ENCODE results near the gene GDPD5.

GDPD5 gene

DNA sequence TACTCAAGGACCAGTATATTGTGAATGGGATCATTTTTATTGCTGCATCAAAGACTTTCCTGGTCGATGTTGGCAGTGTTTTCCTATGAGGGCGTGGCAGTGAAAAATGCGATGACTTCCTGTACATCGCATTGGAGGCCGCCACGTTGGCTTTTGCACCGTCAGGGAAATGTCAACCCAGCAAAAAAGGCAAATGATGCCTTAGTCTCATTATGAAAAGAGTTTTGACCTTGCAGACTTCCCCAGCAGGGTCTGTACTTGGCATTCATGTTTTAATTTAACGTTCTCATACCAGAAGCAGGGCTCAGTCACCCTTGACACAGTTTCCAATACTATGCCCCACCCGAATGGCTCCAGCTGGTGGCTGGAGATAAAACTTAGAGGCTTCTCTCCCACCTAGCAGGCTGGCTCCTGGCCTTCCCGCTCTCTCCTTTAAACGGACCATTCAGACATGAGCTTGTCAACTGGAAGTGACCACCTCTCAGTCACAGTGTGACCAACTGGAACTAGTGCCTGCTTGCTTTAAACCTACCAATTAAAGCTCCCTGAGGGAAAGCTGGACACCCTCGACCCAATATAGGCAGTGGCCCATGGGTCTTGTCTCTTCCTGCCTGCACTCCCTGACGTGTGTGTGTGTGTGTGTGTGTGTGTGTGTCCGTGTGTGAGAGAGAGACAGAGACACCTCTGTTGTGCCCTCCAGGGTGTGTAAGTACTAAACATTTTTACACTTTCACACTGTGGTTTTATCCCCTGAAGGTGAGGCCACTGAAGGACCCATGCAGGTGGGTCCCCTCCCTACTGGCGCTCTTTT lies 8.7 kb upstream of the GDPD5 start:
- no peak for DNase-seq

DNA sequence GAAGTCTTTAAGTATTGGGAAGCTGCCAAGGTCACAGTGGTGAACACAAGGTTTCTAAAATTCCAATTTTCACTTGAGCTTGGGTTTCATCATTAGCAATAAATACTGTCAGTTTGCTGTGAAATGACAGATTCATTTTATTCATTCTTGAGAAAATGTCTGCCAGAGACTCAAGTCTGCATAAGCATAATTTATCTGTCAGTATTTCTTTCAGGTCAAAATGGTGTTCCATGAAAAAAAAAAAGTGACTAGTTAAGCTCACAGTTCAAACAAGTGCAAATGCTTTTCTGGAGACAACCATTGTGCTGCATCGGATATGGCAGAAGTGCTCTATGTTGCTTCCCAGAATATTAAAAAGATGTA lies 8.1 kb upstream of the GDPD5 start:
- DNase-seq, result no peak

DNA sequence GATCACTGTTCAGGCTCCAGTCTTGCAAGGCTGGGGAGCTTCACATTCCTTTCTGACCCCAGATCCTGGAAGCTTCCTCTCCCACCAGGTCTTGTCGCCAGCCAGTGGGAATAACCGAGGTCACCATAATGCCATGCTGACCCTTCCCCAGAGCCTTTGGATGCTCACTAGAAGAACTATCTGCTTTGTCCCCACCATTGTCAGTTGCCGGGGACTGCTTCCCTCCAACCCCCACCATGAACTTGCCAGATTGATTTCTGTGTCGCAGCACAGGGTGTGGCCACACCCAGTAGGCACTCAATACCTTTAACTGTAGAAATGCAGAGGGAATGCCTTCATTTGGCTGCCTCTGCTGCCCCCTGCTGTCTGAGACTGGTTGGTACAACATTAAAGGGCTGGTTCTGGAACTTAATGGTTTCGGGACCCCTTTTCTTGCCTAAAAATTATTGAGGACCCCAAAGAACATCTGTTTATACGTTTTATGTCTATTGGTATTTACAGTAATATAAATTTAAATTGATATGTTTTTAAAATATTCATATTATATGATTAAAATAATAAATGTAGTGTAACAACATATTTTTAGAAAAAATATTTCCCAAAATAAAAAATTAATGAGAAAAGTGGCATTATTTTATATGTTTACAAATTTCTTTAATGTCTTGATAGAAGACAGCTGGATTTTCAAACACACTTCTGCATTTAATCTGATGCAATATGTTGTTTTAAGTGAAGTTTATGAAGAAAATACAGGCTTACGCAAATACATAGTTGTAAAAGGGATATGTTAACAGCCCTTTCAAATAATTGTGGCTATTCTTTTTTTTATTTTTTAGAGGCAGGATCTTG lies 6.7 kb upstream of the GDPD5 start:
- DNase-seq, result peak; percentile 34

DNA sequence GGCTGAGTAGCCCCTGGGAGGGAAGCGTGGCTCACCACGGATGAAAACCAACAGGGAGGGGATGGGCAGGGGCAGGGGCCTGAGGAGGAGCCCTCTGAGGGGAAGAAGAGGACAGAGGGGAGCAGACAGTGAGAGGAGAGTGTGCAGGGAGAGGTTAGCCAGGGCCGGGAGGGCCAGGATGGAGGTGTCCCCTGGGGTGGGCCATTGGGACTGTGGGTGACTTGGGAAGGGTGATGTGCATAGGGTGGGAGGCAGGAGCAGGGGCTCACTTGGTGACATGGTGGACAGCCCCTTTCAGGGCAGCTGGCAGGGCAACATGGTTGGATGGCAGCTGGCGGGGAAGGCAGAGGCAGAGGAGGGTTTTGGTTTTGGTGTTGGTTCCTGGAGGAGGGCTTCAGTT lies 5.6 kb upstream of the GDPD5 start:
- no peak for DNase-seq

DNA sequence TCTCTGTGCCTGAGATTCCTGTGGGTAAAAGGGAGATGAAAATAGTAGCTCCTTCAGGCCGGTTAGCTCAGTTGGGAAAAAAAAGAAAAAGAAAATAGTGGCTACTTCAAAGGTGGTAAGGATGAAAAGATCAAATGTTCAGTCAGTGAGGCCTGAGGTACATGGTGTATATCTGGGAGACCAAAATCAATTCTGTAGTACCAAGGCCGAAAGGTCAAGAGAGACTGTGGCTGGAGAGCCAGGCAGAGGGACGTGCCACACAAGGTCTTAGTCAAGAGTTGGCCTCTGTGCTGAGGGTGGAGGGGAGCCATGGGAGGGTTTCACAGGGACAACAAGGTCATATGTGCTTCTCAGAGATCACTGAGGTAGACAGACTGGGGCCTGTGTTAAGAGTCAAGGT lies 4.8 kb upstream of the GDPD5 start:
- no peak for DNase-seq

DNA sequence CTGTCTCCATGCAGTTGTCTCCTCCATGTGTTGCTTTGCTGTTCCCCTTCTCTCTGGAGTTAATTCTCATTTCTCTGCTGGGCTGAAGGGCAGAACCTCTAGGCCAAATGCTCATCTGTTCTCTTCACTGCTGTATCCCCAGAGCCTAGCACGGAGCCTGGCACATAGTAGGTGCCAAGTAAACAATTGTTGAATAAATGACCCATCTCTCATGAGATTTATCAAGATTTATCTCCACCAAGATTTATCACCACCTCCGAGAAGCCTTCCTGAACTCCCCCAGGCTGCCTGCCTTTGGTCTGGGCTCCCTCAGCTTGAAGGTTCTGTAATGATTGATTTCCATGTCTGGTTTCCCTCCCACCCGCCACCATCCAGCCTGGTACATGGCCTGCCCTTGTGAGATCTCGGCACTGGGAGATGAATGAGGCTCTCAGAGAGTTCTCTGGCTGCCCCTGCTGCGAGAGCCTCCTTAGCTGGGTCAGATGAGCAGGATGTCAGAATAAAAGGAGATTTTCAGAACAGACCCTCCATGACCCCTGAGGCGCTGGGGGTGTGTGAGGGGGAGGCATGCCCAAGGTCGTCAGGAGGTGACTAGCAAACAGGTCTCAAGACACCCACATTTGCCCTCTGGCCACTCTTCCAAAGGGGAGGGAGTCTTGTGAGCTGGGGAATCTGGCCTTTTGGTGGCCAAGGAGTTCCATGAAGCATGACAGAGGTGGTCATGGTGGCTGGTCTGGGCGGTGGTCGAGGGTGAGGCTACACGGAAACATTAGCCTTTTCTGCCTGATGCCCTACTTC lies 2.4 kb upstream of the GDPD5 start:
- no peak for DNase-seq

DNA sequence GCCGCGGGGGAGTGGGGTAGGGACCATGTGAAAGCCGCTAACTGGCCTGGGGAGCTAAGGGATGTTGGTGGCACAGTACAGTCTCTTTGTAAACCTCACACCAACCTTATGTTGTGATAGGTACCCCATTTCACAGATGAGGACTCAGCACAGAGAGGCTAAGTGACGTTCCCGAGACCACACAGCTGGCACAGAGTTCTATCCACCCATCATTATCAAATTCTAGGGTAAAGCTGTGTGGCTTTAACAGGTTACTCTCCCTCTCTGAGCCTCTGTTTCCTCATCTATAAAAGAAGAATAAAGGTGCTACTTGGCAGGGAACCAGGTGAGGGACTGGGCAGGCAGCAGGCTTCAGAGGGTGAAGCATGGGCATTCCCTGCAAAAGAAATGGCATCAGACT lies 1.4 kb upstream of the GDPD5 start:
- DNase-seq, result no peak

DNA sequence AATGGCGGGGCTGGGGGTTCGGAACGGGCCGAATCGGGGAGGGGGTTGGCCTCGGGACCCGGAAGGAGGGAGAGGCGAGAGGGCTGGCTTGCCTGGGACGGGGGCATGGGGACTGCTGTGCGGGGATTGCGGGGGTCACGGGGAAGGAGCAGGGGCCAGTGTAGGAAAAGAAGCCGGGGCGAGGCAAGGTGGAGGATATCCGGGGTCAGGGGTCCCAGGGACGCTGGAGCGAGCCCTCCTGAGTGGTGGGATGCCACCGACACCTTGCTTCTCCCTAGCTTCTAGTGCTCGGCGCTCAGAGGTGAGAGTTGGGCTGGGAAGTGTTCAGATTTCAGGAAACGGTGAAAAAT lies 426 bp upstream of the GDPD5 start:
- DNase-seq, result no peak

DNA sequence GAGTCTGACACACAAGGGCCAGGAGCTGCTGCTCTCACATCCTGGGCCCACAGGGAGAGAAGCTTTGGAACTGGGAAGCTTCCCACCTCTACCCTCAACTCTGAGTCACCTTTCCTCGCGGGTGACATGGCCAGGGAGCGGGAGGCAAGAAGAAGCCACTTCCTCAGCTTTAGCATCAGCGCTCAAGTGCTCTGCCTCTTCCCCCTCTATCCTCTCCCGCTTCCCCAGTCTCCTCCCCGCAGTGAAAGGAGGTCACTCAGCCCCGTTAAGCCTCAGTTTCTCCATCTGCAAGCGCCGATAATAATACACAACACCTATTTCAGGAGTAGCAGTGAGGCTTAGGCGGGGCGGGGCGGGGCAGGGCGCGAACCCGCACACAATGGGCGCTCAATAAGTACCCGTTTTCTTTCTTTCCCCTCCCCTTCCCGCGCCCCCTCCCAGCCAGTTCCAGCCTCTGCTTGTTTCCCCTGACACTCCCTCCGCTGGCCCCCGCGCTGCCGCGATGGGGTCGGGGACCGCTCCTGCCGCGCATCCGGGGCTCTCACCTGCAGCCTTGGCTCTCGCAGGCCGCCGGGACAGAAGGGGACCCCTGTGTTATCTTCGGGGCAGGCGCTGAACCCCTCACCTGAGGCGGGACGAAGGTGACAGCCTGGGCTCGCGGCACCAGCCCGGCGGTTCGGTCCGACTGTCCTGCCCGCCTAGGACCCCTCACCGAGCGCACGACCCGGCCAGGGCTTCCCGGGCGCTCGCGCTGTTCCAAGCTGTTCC lies 892 bp downstream of the GDPD5 start:
- no peak for DNase-seq

DNA sequence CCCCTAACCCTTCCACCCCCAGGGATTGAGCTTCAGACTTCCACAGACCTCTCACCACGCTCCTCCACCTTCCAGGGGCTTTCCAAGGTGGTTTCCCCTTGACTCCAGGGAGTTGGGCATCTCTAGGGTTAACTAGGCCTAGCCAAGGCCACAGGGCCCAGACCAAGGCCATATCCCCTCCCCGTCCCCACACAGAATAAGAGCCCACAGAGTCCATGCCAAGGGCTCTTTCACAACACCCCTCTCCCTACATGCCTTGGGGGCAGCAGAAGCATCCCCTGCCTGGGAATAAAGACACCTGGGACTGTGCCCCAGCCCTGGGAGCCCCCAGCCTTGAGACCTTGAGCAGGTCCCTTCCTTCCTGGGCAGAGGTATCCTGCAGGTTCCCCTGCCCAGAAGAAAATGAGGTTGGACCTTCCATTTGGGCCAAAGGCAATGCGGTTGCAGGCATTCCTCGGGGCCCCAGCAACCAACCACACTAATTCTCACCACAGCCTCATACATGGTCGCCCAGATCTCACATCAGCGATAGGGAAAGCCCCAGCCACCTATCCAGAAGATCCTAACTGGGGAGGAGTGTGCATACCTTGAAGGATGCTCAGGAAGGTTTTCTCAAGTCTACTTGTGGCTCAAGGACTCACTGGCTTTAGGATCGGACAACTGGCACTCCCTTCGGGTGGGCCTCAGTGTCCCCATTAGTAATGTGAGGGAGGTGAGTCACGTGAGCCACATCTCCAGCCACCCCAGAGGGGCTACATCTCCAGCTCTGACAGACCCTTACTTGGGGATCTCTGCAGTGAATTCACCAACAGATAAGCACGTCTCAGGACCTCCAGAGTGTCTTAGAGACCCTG lies 1.7 kb downstream of the GDPD5 start:
- DNase-seq, result no peak

DNA sequence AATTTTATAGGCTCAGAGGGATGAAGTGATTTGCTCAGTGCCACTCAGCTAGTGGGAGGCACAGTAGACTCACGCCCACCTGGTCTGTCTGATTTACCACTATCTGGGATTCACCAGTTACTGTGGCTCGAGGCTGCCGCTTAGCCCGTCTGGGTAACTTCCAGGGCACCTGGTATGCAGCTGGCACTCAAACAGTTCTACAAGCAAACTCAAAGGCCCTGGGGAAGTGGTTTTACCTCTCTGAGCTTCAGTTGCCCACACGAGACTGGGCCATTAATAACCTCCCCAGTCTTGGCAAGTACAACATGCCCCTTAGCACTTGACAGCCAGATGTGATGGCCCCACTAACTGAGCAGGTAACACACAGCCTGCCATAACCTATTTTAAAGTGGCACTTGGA lies 2.6 kb downstream of the GDPD5 start:
- DNase-seq, result no peak

DNA sequence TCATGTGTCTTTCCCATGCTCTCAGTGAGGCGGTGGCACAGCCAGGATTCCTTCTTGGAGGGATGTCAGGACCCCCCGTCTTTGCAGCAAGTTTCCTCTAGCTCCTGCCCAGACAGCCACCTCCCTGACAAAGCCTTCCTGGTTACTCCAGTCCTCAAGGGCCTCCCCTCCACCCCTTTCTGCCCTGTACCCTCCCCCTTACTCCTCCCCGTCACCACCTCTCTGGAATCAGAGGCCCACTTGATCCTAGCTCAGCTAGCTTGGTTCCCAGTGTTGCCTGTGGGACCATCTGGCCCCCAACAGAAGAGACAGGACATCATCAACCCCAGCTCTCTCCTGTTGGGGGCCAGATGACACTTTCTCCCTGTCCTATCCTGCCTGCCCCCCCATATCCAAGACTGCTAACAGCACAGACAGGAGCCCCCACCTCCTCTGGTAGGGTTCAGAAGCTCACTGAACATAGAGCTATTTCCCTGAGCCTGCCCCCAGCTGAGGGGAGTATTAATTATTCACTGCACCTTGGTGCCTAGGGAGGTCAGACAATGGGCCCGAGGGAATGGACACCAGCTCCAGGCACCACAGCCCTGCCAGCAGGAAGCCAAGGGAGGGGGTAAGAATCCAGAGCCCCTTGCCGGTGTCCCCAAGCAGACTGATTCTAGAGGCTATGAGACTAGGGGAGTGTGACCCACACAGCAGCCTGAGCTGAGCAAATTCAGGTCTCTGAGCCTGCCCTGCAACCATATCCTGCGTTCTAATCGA lies 3.3 kb downstream of the GDPD5 start:
- DNase-seq, result no peak

DNA sequence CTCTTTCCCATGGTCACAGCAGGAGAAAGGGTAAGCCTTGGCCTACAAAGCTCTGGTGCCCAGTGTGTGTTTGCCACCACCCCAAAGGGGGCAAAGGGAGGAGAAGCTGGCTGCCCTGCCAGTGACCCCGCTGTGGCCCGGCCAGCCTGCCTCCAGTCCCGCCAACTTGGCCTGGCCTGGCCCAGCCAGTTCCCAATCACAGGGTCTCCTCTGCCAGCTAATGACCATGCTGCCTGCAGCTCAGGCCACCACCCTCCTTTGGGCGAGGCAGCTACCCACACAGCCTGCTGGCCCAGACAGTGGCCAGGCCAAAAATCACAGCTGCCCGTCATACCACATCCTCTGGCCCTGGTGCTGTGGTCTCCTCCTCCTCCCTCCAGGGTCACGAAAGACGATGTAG lies 5.1 kb downstream of the GDPD5 start:
- no peak for DNase-seq

DNA sequence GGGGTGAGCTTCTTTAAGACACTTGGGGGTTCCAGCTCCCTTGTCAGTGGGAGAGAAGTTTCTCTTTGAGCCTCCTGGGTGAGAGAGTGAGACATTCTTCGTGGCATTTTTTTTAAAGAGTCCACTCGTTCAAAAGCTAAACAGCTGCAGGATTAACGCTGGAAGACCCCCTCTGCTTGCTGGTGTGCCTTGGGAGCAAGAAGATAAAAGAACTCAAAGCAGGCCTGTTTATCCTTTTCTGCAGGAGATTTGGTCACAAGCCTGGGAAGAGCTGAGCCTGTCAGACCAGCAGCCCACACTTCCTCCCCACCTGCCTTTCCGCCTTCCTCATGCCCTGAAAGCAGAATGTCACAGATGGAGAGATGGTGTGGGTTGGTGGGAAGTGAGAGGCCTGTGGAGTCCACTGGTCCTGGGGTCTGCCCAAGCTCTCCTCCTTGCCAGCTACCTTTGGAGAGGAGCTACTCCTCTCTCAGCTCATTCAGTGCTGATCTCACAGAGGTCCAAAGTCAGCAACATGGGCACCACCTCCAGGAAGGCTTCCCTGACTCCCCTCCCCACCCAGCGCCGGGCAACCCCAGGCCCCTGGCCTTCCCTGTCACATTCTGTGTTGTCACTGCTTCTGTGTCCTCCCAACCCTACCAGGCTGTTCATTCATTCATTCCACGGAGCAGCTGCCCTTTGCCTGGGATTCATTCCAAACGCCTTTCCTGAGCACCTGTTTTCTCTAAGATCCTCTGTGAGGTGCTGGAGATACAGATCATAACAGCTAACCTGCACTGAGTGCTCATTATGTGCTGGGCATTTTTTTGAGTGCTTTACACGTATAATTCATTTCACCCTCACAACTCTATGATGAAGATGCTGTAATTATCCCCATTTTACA lies 6.7 kb downstream of the GDPD5 start:
- DNase-seq, result no peak

DNA sequence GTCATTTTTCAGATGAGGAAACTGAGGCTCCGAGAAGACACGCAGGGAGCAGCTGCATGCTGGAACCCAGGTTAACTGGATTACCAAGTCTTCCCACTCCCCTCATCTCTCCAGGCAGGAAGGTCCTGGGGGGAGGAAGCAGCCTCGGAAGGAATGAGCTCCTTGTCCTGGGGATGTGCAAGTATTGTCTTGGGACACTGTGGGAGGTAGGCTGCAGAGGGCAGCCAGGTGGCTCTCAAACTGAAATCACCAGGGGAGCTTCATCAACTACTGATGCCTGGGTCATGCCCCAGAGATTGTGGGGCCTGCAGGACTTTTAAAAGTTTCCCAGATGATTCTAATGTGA lies 7.6 kb downstream of the GDPD5 start:
- no peak for DNase-seq

DNA sequence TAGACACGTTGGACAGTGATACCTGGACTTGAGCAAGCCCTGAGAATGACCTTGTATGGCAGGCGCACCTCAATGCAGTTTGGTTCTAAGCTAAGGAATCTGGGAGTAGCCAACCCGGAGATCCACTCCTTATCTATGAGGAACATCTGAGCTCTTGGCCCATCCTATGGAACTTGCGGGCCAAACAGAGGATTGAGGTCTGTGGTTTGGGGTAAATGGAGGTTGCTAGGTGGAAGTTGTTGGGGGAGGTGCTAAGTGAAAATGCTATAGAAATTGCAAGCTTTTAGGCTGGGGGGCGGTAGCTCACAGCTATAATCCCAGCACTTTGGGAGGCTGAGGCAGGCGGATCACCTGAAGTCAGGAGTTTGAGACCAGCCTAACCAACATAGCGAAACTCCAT lies 8.9 kb downstream of the GDPD5 start:
- no peak for DNase-seq

DNA sequence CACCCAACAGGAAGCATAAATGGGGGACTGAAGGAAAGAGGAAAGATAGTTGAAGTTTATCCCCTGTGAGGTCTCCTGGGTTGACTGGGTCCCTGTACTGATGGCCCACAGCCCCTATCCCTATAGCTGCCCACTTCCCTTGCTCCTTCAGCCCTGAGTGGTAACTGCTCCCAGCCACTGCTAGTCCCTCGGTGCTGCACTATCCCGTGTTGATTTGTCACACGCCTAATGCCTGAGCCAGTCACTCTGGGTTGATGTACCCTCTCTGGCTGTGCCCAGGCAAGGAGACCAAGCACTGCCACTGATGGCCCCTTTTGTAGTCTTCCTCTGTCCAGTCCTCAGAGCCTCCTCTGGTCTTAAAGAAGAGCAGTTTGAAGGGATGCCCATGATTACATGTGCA lies 9.6 kb downstream of the GDPD5 start:
- DNase-seq, result no peak

DNA sequence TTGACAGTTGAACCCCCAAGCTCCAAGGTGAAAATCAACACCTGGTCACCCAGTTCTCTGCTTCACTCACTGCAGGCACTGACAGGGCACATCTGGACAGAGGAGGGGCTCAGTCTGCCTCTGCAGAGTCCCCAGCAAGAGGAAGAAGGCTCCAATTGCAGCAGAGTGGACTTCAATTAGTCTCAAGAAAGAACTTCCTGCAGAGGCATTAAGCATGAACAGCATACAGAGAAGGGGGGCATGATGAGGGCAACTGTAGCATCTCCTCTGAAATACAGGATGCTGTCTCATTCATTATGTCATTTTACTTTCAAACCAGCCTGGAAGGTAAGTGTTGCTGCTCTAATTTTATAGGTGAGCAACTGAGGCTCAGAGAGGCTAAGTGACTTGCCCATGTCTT lies 11.1 kb downstream of the GDPD5 start:
- DNase-seq, result no peak

DNA sequence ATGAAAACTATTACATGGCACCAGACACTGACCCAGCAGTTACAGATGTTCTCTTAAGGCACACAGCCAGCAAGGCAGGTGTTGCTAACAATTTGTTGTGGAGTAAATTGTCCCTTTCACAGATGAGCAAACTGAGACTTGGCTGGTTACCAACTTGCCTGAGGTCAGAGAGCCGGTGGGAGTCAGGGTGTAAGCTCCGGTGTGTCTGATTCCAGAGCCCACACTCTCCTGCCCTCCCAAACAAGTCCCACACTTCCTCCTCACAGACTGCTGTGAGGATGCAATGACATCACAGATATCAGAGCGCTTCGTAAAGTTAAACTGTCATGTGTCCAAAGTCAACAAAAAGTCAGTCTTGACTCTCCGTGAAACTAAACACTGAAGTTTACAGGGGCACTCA lies 12.5 kb downstream of the GDPD5 start:
- peak; percentile 17 for DNase-seq

DNA sequence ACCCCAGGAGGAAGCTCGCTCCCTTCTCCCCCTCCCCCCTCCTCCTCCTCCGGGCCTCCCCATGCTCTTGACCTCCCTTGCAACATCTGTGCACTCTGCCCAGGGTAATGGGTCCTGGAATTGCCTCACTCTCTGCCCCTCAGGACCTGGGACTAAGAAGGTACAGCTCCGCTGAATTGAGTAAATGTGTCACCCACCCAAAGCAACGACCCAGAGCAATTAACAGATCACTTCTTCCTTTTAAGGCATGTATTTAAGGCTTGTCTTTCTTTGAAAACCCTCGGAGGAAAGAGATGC lies 15.1 kb downstream of the GDPD5 start:
- no peak for DNase-seq
